ENCODE results near the gene RPP14.

RPP14 gene

DNA sequence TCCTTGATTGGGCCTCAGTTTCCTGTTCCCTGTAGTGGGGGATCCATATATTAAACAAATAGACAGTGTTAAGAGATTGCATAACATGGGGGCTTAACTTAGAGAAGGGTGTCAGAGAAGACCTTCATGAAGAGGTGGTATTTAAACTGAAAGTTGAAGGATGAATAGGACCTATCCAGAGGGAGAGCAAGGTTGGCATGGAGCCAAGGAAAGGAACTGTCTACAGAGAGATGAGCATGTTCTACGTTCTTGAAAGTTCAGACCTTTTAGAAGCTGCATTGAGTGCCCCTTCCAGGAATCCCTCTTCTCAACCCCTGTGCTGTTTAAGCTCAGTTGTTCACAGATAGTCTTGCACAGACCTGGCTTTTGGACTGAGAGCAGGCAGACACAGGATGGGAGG is 2.7 kb downstream of the RPP14 start:
- peaks cover 27% of the 10 kb centered on the region for H3K36me3 Mint-ChIP-seq
- H3K4me1 Mint-ChIP-seq, result peaks cover 35% of the 10 kb centered on the region
- H3K27ac Mint-ChIP-seq, result no peak overlapping the region
- H3K4me3 Mint-ChIP-seq, result no peak overlapping the region
- ATAC-seq, result no peak
- H3K27me3 Mint-ChIP-seq, result no peaks in the 10 kb centered on the region
- H3K9me3 Mint-ChIP-seq, result no peaks in the 10 kb centered on the region

DNA sequence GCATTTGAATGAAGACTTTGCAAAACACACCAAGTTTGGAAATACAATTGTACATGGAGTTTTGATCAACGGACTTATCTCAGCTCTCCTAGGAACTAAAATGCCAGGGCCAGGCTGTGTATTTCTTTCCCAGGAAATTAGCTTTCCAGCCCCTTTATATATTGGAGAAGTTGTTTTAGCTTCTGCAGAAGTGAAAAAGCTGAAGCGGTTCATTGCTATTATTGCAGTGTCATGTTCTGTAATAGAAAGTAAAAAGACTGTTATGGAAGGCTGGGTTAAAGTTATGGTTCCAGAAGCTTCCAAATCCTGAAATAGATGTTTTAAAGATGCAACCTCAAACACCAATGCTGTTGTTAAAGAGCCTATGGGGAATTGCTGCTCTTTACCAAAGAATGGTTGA is 11.8 kb downstream of the RPP14 start:
- Mint-ChIP-seq H3K4me3 (no peak overlapping the region), H3K4me1 (peaks cover 18% of the 10 kb centered on the region), H3K27ac (no peak overlapping the region), H3K9me3 (no peaks in the 10 kb centered on the region), H3K27me3 (no peaks in the 10 kb centered on the region), H3K36me3 (peaks cover 45% of the 10 kb centered on the region)
- ATAC-seq, result no peak

DNA sequence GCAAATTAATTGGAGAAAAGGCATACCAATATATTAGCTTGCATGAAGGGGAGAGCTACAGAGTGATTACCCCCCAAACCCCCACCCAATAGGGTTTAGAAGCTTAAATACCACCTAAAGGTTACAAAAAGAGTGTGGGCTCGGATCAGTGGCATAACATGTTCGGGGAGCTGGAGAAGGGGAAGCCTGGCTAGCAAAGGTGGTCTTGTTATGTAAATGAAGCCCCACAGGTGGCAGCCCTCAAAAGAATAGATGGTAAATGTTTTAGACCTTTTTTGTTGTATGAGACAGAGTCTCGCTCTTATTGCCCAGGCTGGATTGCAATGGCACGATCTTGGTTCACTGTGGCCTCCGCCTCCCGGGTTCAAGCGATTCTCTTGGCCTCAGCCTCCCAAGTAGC is 15.7 kb downstream of the RPP14 start:
- Mint-ChIP-seq H3K36me3 (peaks cover 19% of the 10 kb centered on the region), H3K4me1 (peaks cover 57% of the 10 kb centered on the region), H3K27ac (peak overlapping the region; percentile 34), H3K9me3 (no peaks in the 10 kb centered on the region), H3K27me3 (no peaks in the 10 kb centered on the region), H3K4me3 (no peak overlapping the region)
- ATAC-seq, result peak; percentile 39

DNA sequence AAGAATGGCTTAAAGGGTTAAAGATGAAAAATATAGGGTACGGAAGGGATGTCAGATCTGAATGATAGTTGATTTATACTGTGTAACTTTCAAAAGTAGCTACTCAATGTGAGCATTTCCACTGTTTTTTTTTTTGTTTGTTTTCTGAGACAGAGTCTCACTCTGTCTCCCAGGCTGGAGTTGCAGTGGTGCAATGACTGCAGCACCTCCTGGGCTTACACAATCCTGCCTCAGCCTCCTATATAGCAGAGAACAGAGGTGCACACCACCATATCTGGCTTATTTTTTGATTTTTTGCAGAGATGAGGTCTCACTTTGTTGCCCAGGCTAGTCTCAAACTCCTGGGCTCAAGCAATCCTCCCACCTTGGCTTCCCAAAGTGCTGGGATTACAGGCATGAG is 16.7 kb downstream of the RPP14 start:
- Mint-ChIP-seq H3K4me3 (no peak overlapping the region), H3K4me1 (peaks cover 63% of the 10 kb centered on the region), H3K27me3 (no peaks in the 10 kb centered on the region), H3K9me3 (no peaks in the 10 kb centered on the region), H3K36me3 (peaks cover 9% of the 10 kb centered on the region), H3K27ac (peak overlapping the region; percentile 93)
- no peak for ATAC-seq

GRCh38 chr3:58323529-58324390 is 17.7 kb downstream of the RPP14 start:
- Mint-ChIP-seq H3K9me3 (no peaks in the 10 kb centered on the region), H3K4me1 (peaks cover 63% of the 10 kb centered on the region), H3K36me3 (no peaks in the 10 kb centered on the region), H3K27me3 (no peaks in the 10 kb centered on the region), H3K27ac (peak overlapping the region; percentile 93), H3K4me3 (peak overlapping the region; percentile 29)
- ATAC-seq, result peak; percentile 42

DNA sequence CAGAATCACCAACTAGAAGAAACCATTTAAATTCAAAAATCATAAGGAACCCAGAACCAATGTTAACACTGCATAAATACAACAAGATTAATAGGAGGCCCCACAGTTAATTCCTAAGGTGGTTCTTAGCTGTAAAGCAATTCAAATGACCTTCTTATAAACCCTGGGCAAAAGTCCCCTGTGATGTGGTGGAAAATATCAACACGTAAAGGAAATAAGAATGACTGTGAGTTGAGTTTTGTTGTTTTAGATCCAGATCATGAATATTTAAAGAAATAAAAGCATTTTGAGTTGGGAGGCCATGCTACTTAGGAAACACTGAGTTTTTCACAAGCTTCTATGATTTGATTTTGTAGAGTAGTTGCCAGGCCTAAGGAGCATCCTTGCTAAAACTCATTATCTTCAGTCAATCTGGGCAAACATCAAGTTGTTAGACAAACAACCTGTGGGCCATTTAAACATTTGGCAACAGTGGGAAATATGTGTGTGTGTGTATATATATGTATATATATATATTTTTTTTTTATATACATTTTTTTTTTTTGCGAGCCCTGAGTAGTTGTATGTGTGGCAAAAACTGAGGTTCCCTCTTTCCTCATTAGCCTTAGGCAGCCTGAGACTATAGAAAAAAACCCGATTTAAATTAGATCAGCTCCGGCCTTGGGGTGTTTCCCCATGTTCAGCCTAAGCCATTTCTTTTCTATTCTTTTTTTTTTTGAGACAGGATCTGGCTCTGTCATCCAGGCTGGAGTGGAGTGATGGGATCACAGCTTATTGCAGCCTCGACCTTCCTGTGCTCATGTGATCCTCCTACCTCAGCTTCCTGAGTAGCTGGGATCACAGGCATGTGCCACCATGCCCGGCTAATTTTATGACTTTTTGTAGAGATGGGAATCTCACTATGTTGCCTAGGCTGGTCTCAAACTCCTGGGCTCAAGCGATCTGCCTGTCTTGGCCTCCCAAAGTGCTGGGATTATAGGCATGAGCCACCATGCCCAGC is 18.6 kb downstream of the RPP14 start:
- Mint-ChIP-seq H3K9me3 (no peaks in the 10 kb centered on the region), H3K27me3 (no peaks in the 10 kb centered on the region), H3K4me1 (peaks cover 67% of the 10 kb centered on the region), H3K27ac (peak overlapping the region; percentile 93), H3K36me3 (no peaks in the 10 kb centered on the region), H3K4me3 (peak overlapping the region; percentile 29)
- ATAC-seq, result peak; percentile 66

GRCh38 chr3:58325525-58325992 is 19.5 kb downstream of the RPP14 start:
- Mint-ChIP-seq H3K4me1 (peaks cover 67% of the 10 kb centered on the region), H3K9me3 (no peaks in the 10 kb centered on the region), H3K27me3 (no peaks in the 10 kb centered on the region), H3K36me3 (no peaks in the 10 kb centered on the region), H3K4me3 (no peak overlapping the region), H3K27ac (peak overlapping the region; percentile 93)
- peak; percentile 66 for ATAC-seq

DNA sequence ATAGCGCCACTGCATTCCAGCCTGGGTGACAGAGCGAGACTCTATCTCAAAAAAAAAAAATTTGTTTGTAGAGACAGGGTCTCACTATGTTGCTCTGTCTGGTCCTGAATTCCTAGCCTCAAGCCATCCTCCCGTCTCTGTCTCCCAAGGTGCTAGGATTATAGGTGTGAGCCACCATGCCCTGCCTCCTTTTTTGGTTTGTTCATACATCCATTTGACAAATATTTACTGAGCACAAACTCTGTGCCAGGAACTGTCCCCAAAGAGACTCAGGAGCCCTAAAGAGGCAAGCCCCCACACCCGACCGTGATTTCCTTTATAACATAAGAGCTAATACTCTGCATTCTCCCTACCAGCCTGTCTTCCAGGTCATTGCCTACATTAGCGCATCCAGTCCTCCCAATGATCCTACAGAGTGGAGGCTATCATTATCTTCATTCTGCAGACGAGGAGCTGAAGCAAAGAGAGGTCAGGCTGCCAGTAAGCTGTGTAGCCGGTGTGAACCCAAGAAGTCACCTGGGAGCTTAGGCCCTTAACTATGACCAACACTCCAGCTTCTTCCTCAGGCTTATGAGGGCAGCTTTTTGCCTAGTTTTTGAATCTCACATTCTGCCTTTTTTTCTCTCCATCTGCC is 20.3 kb downstream of the RPP14 start:
- no peak for ATAC-seq
- Mint-ChIP-seq H3K9me3 (no peaks in the 10 kb centered on the region), H3K36me3 (no peaks in the 10 kb centered on the region), H3K4me1 (peaks cover 59% of the 10 kb centered on the region), H3K27me3 (no peaks in the 10 kb centered on the region), H3K27ac (peak overlapping the region; percentile 93), H3K4me3 (no peak overlapping the region)

GRCh38 chr3:58329150-58329921 is 23.3 kb downstream of the RPP14 start:
- Mint-ChIP-seq H3K9me3 (no peaks in the 10 kb centered on the region), H3K4me1 (peaks cover 52% of the 10 kb centered on the region), H3K27ac (peak overlapping the region; percentile 49), H3K4me3 (no peak overlapping the region), H3K27me3 (no peaks in the 10 kb centered on the region), H3K36me3 (no peaks in the 10 kb centered on the region)
- no peak for ATAC-seq

GRCh38 chr3:58329922-58330413 is 23.9 kb downstream of the RPP14 start:
- H3K27me3 Mint-ChIP-seq, result no peaks in the 10 kb centered on the region
- no peaks in the 10 kb centered on the region for H3K9me3 Mint-ChIP-seq
- no peak overlapping the region for H3K4me3 Mint-ChIP-seq
- ATAC-seq, result no peak
- H3K4me1 Mint-ChIP-seq, result peaks cover 52% of the 10 kb centered on the region
- H3K36me3 Mint-ChIP-seq, result no peaks in the 10 kb centered on the region
- H3K27ac Mint-ChIP-seq, result peak overlapping the region; percentile 49

DNA sequence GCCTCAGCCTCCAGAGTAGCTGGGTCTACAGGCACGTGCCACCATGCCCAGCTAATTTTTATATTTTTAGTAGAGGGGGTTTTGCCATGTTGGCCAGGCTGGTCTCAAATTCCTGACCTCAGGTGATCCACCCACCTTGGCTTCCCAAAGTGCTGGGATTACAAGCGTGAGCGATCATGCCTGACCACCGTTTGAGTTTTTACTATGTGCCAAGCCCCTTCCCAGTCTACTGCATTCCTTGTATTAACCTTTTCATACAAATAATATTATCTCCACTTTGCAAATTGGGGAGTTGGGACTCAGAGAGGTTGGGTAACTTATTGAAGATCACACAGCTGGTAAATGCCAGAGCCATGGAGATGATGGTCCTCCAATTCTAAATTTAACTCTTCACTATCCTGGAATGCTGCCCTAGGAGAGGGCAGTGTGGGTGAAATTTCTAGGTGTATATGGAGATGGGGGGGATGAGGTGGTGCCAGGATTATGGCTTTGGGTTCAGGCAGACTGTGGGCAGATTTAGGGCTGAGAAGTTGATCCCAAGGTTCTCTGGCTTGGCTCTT is 25.6 kb downstream of the RPP14 start:
- no peak for ATAC-seq
- Mint-ChIP-seq H3K27me3 (no peaks in the 10 kb centered on the region), H3K36me3 (peaks cover 7% of the 10 kb centered on the region), H3K4me3 (peak overlapping the region; percentile 80), H3K4me1 (peaks cover 52% of the 10 kb centered on the region), H3K9me3 (no peaks in the 10 kb centered on the region), H3K27ac (peak overlapping the region; percentile 92)

DNA sequence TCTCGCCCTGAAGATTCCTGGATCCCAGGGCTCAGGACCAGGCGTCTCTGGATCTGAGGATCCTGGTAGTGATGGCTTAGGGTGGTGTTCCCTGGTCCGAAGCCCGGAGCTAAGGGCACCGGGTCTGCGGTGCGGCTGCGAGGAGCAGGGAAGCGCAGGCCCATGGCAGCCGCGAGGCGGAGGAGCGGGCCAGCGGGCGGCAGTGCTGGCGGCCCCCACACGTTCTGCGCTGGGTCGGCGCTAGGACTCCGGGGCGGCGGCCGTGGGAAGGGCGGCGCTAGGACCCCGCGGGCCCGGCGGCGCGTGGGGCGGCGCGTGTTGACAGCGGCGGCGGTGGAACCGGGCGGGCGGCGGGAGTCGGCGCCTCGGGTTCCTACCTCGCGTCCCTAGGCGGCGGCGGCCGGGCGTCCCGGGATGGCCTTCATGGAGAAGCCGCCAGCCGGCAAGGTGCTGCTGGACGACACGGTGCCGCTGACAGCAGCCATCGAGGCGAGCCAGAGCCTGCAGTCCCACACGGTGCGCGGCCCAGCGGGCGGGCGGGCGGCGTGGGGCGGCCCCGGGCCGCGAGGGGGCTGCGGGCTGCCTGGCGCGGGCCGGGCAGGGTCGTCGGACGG is 26.6 kb downstream of the RPP14 start, which contains the start of gene PXK:
Gene PXK, plus strand, starts transcription at position 318 of the 614 bp plus-strand sequence. Its CDS starts 97 bp downstream, at position 415.
- peaks cover 50% of the 10 kb centered on the region for H3K4me1 Mint-ChIP-seq
- H3K36me3 Mint-ChIP-seq, result peaks cover 7% of the 10 kb centered on the region
- H3K27ac Mint-ChIP-seq, result peak within 1 kb of the TSS; percentile 92
- ATAC-seq, result peak; percentile 95
- H3K9me3 Mint-ChIP-seq, result no peaks in the 10 kb centered on the region
- peak within 1 kb of the TSS; percentile 98 for H3K4me3 Mint-ChIP-seq
- no peaks in the 10 kb centered on the region for H3K27me3 Mint-ChIP-seq

- peak overlapping the region; percentile 98 for H3K4me3 Mint-ChIP-seq
- peaks cover 7% of the 10 kb centered on the region for H3K36me3 Mint-ChIP-seq
Measured at GRCh38 chr3:58333206-58334012, 27.4 kb downstream of the RPP14 start.

More at GRCh38 chr3:58333206-58334012, 27.4 kb downstream of the RPP14 start:
- H3K27ac Mint-ChIP-seq, result peak overlapping the region; percentile 88
- peaks cover 50% of the 10 kb centered on the region for H3K4me1 Mint-ChIP-seq
- H3K9me3 Mint-ChIP-seq, result no peaks in the 10 kb centered on the region
- ATAC-seq, result peak; percentile 74
- H3K27me3 Mint-ChIP-seq, result no peaks in the 10 kb centered on the region
